ENCODE results near the gene FAIM2. TPM values are rescaled to one million over a fixed set of nuclear protein-coding genes. Genes with fewer than 3 reads are reported as not detected.
A peak's percentile ranks its signal among the peaks of the same experiment; 100 is the strongest.

FAIM2 gene
- total RNA-seq, 1 experiment from 2014 or later = 49.8 TPM

GRCh38 chr12:49933796-49934195 is 30.1 kb upstream of the FAIM2 start:
- H3K4me2 ChIP-seq (ENCODE audit: low read depth, low read length, poor library complexity, severe bottlenecking) = no peak overlapping the region
- H3K36me3 ChIP-seq (ENCODE audit: insufficient read depth, low read length) = no peaks in the 10 kb centered on the region
- no peak overlapping the region for H3K27ac ChIP-seq (ENCODE audit: low read length)
- H2AFZ ChIP-seq (ENCODE audit: low read length) = no peak overlapping the region
- no peaks in the 10 kb centered on the region for H3K79me2 ChIP-seq (ENCODE audit: low read length)
- 0 out of 2 replicates have a peak overlapping the region, but pooled peaks have one; percentile 12 for H3K9ac ChIP-seq (ENCODE audit: low read length)
- H3K9me3 ChIP-seq (ENCODE audit: low read length) = no peaks in the 10 kb centered on the region
- DNase-seq = peak; percentile 52
- H3K4me1 ChIP-seq (ENCODE audit: low read length) = peaks cover 27% of the 10 kb centered on the region
- H3K27me3 ChIP-seq (ENCODE audit: low read length) = no peaks in the 10 kb centered on the region
- H3K9me2 ChIP-seq (replicated peaks; ENCODE audit: insufficient read depth, low read length) = no peaks in the 10 kb centered on the region
- H3K4me3 ChIP-seq (ENCODE audit: low read length) = no peak overlapping the region
- no peaks in the 10 kb centered on the region for H4K20me1 ChIP-seq (ENCODE audit: insufficient read depth, low read depth, low read length)

- H3K4me2 ChIP-seq (ENCODE audit: low read depth, low read length, poor library complexity, severe bottlenecking) = no peak overlapping the region
- H3K27me3 ChIP-seq (ENCODE audit: low read length) = no peaks in the 10 kb centered on the region
- H3K9ac ChIP-seq (ENCODE audit: low read length) = no peak overlapping the region
- H4K20me1 ChIP-seq (ENCODE audit: insufficient read depth, low read depth, low read length) = no peaks in the 10 kb centered on the region
- no peaks in the 10 kb centered on the region for H3K9me3 ChIP-seq (ENCODE audit: low read length)
- H2AFZ ChIP-seq (ENCODE audit: low read length) = no peak overlapping the region
- H3K79me2 ChIP-seq (ENCODE audit: low read length) = no peaks in the 10 kb centered on the region
- H3K4me3 ChIP-seq (ENCODE audit: low read length) = no peak overlapping the region
- peaks cover 16% of the 10 kb centered on the region for H3K4me1 ChIP-seq (ENCODE audit: low read length)
- no peak overlapping the region for H3K27ac ChIP-seq (ENCODE audit: low read length)
- no peaks in the 10 kb centered on the region for H3K9me2 ChIP-seq (replicated peaks; ENCODE audit: insufficient read depth, low read length)
- H3K36me3 ChIP-seq (ENCODE audit: insufficient read depth, low read length) = no peaks in the 10 kb centered on the region
- no peak for DNase-seq
Observed at GRCh38 chr12:49932533-49933130, 28.9 kb upstream of the FAIM2 start.

- Histone ChIP-seq H3K36me3 (ENCODE audit: insufficient read depth, low read length) (no peaks in the 10 kb centered on the region), H3K4me1 (ENCODE audit: low read length) (peaks cover 12% of the 10 kb centered on the region), H3K79me2 (ENCODE audit: low read length) (no peaks in the 10 kb centered on the region), H3K9ac (ENCODE audit: low read length) (no peak overlapping the region), H3K27ac (ENCODE audit: low read length) (no peak overlapping the region), H3K9me2 (replicated peaks; ENCODE audit: insufficient read depth, low read length) (no peaks in the 10 kb centered on the region), H3K27me3 (ENCODE audit: low read length) (no peaks in the 10 kb centered on the region), H3K4me3 (ENCODE audit: low read length) (no peak overlapping the region), H2AFZ (ENCODE audit: low read length) (0 out of 2 replicates have a peak overlapping the region, but pooled peaks have one; percentile 1), H3K4me2 (ENCODE audit: low read depth, low read length, poor library complexity, severe bottlenecking) (no peak overlapping the region), H4K20me1 (ENCODE audit: insufficient read depth, low read depth, low read length) (no peaks in the 10 kb centered on the region), H3K9me3 (ENCODE audit: low read length) (no peaks in the 10 kb centered on the region)
- DNase-seq = no peak
Observed at GRCh38 chr12:49932023-49932422, 28.3 kb upstream of the FAIM2 start.

- Histone ChIP-seq H3K4me3 (ENCODE audit: low read length) (no peak overlapping the region), H3K4me2 (ENCODE audit: low read depth, low read length, poor library complexity, severe bottlenecking) (no peak overlapping the region), H3K27ac (ENCODE audit: low read length) (no peak overlapping the region), H3K4me1 (ENCODE audit: low read length) (peaks cover 12% of the 10 kb centered on the region), H4K20me1 (ENCODE audit: insufficient read depth, low read depth, low read length) (no peaks in the 10 kb centered on the region), H3K79me2 (ENCODE audit: low read length) (no peaks in the 10 kb centered on the region), H3K9me2 (replicated peaks; ENCODE audit: insufficient read depth, low read length) (no peaks in the 10 kb centered on the region), H3K9ac (ENCODE audit: low read length) (no peak overlapping the region), H2AFZ (ENCODE audit: low read length) (no peak overlapping the region), H3K27me3 (ENCODE audit: low read length) (no peaks in the 10 kb centered on the region), H3K36me3 (ENCODE audit: insufficient read depth, low read length) (no peaks in the 10 kb centered on the region), H3K9me3 (ENCODE audit: low read length) (no peaks in the 10 kb centered on the region)
- DNase-seq = no peak
Observed at GRCh38 chr12:49930515-49931288, 27.0 kb upstream of the FAIM2 start.

- H3K9me2 ChIP-seq (replicated peaks; ENCODE audit: insufficient read depth, low read length) = no peaks in the 10 kb centered on the region
- no peaks in the 10 kb centered on the region for H3K79me2 ChIP-seq (ENCODE audit: low read length)
- H3K9ac ChIP-seq (ENCODE audit: low read length) = no peak overlapping the region
- H3K9me3 ChIP-seq (ENCODE audit: low read length) = no peaks in the 10 kb centered on the region
- no peak overlapping the region for H3K4me3 ChIP-seq (ENCODE audit: low read length)
- peaks cover 9% of the 10 kb centered on the region for H3K4me1 ChIP-seq (ENCODE audit: low read length)
- H2AFZ ChIP-seq (ENCODE audit: low read length) = no peak overlapping the region
- DNase-seq = no peak
- H4K20me1 ChIP-seq (ENCODE audit: insufficient read depth, low read depth, low read length) = no peaks in the 10 kb centered on the region
- H3K27ac ChIP-seq (ENCODE audit: low read length) = no peak overlapping the region
- no peak overlapping the region for H3K4me2 ChIP-seq (ENCODE audit: low read depth, low read length, poor library complexity, severe bottlenecking)
- H3K27me3 ChIP-seq (ENCODE audit: low read length) = no peaks in the 10 kb centered on the region
- no peaks in the 10 kb centered on the region for H3K36me3 ChIP-seq (ENCODE audit: insufficient read depth, low read length)
Observed at GRCh38 chr12:49929581-49929980, 25.9 kb upstream of the FAIM2 start.

GRCh38 chr12:49928471-49928870 is 24.8 kb upstream of the FAIM2 start:
- H3K27ac ChIP-seq (ENCODE audit: low read length) = no peak overlapping the region
- H3K9me2 ChIP-seq (replicated peaks; ENCODE audit: insufficient read depth, low read length) = no peaks in the 10 kb centered on the region
- no peak overlapping the region for H2AFZ ChIP-seq (ENCODE audit: low read length)
- H3K27me3 ChIP-seq (ENCODE audit: low read length) = no peaks in the 10 kb centered on the region
- peaks cover 1% of the 10 kb centered on the region for H3K4me1 ChIP-seq (ENCODE audit: low read length)
- no peak overlapping the region for H3K4me2 ChIP-seq (ENCODE audit: low read depth, low read length, poor library complexity, severe bottlenecking)
- no peaks in the 10 kb centered on the region for H4K20me1 ChIP-seq (ENCODE audit: insufficient read depth, low read depth, low read length)
- H3K79me2 ChIP-seq (ENCODE audit: low read length) = no peaks in the 10 kb centered on the region
- H3K4me3 ChIP-seq (ENCODE audit: low read length) = no peak overlapping the region
- no peak overlapping the region for H3K9ac ChIP-seq (ENCODE audit: low read length)
- no peaks in the 10 kb centered on the region for H3K9me3 ChIP-seq (ENCODE audit: low read length)
- DNase-seq = no peak
- H3K36me3 ChIP-seq (ENCODE audit: insufficient read depth, low read length) = no peaks in the 10 kb centered on the region

- no peak overlapping the region for H2AFZ ChIP-seq (ENCODE audit: low read length)
- H3K9me2 ChIP-seq (replicated peaks; ENCODE audit: insufficient read depth, low read length) = no peaks in the 10 kb centered on the region
- no peak overlapping the region for H3K4me2 ChIP-seq (ENCODE audit: low read depth, low read length, poor library complexity, severe bottlenecking)
- no peaks in the 10 kb centered on the region for H3K4me1 ChIP-seq (ENCODE audit: low read length)
- DNase-seq = no peak
- no peaks in the 10 kb centered on the region for H4K20me1 ChIP-seq (ENCODE audit: insufficient read depth, low read depth, low read length)
- H3K27me3 ChIP-seq (ENCODE audit: low read length) = no peaks in the 10 kb centered on the region
- H3K9ac ChIP-seq (ENCODE audit: low read length) = no peak overlapping the region
- H3K36me3 ChIP-seq (ENCODE audit: insufficient read depth, low read length) = no peaks in the 10 kb centered on the region
- no peaks in the 10 kb centered on the region for H3K79me2 ChIP-seq (ENCODE audit: low read length)
- H3K27ac ChIP-seq (ENCODE audit: low read length) = no peak overlapping the region
- no peaks in the 10 kb centered on the region for H3K9me3 ChIP-seq (ENCODE audit: low read length)
- no peak overlapping the region for H3K4me3 ChIP-seq (ENCODE audit: low read length)
Observed at GRCh38 chr12:49925433-49926204, 21.9 kb upstream of the FAIM2 start.

GRCh38 chr12:49924628-49925246 is 21.0 kb upstream of the FAIM2 start:
- no peak overlapping the region for H3K9ac ChIP-seq (ENCODE audit: low read length)

More at GRCh38 chr12:49924628-49925246, 21.0 kb upstream of the FAIM2 start:
- no peaks in the 10 kb centered on the region for H3K79me2 ChIP-seq (ENCODE audit: low read length)
- no peak overlapping the region for H3K27ac ChIP-seq (ENCODE audit: low read length)
- no peaks in the 10 kb centered on the region for H3K9me3 ChIP-seq (ENCODE audit: low read length)
- no peak for DNase-seq
- no peak overlapping the region for H3K4me3 ChIP-seq (ENCODE audit: low read length)
- H2AFZ ChIP-seq (ENCODE audit: low read length) = no peak overlapping the region
- H3K9me2 ChIP-seq (replicated peaks; ENCODE audit: insufficient read depth, low read length) = no peaks in the 10 kb centered on the region
- H3K4me2 ChIP-seq (ENCODE audit: low read depth, low read length, poor library complexity, severe bottlenecking) = no peak overlapping the region
- no peaks in the 10 kb centered on the region for H3K27me3 ChIP-seq (ENCODE audit: low read length)
- H4K20me1 ChIP-seq (ENCODE audit: insufficient read depth, low read depth, low read length) = no peaks in the 10 kb centered on the region
- H3K36me3 ChIP-seq (ENCODE audit: insufficient read depth, low read length) = no peaks in the 10 kb centered on the region
- no peaks in the 10 kb centered on the region for H3K4me1 ChIP-seq (ENCODE audit: low read length)
